HepG2 (cell line): ENCODE results near the gene PAPOLA. TPM values are rescaled to one million over a fixed set of nuclear protein-coding genes. Genes with fewer than 3 reads are reported as not detected.

Source experiments
- BATF2 ChIP-seq: sonication (generic); formaldehyde crosslinking; IDR thresholded peaks from 2 replicates; pipeline ENCODE4 v1.8.0; 2022; ENCODE audit warnings: mild to moderate bottlenecking, missing genetic modification reagents, moderate library complexity
- HIC2 ChIP-seq: sonication (generic); formaldehyde crosslinking; IDR thresholded peaks from 2 replicates; pipeline ENCODE4 v1.9.0; 2022; ENCODE audit warnings: low read depth, missing genetic modification reagents
- HMGXB4 ChIP-seq, 2 experiments: sonication (generic) in 1 of 2; formaldehyde crosslinking in 1 of 2; IDR thresholded peaks; 2 replicates each; pipeline versions ENCODE4 v1.4.0 to v1.6.1; 2018 to 2020; ENCODE audit warnings: missing genetic modification reagents in 2 of 2, borderline replicate concordance in 1 of 2, low read depth in 1 of 2, mild to moderate bottlenecking in 1 of 2, missing biosample characterization in 1 of 2
- KDM3A ChIP-seq: IDR thresholded peaks from 2 replicates; pipeline ENCODE4 v1.6.1; 2018; ENCODE audit warnings: low read depth, missing compliant biosample characterization
- SAFB2 ChIP-seq: sonication (generic); formaldehyde crosslinking; IDR thresholded peaks from 2 replicates; pipeline ENCODE4 v1.5.1; 2020; ENCODE audit warnings: missing genetic modification reagents, low read depth, mild to moderate bottlenecking, borderline replicate concordance
- TGIF2 ChIP-seq: IDR thresholded peaks from 2 replicates; pipeline ENCODE4 v1.6.1; 2016; ENCODE audit warnings: control low read depth, missing compliant biosample characterization
- TMF1 ChIP-seq: sonication (generic); formaldehyde crosslinking; IDR thresholded peaks from 2 replicates; pipeline ENCODE4 v1.8.1; 2022; ENCODE audit warnings: low read depth, missing genetic modification reagents
- ZBTB8A ChIP-seq: sonication (generic); formaldehyde crosslinking; IDR thresholded peaks from 2 replicates; pipeline ENCODE4 v1.4.0; 2020; ENCODE audit warnings: mild to moderate bottlenecking, low read depth, missing genetic modification reagents, borderline replicate concordance
- ZNF510 ChIP-seq: sonication (generic); formaldehyde crosslinking; IDR thresholded peaks from 2 replicates; pipeline ENCODE4 v1.4.0; 2020; ENCODE audit warnings: low read depth, mild to moderate bottlenecking, missing genetic modification reagents
- ZNF646 ChIP-seq: sonication (generic); formaldehyde crosslinking; IDR thresholded peaks from 2 replicates; pipeline ENCODE4 v1.9.0; 2021; ENCODE audit warnings: mild to moderate bottlenecking, missing genetic modification reagents
- ZNF841 ChIP-seq: sonication (generic); formaldehyde crosslinking; IDR thresholded peaks from 2 replicates; pipeline ENCODE4 v1.8.1; 2023; ENCODE audit warnings: missing genetic modification reagents, borderline replicate concordance
- polyA plus RNA-seq, 8 experiments: library from polyadenylated mRNA; depleted of rRNA in 3 of 8; stranded (reverse) in 7 of 8; unstranded in 1 of 8; fragments of >200 nt; fragmentation: Illumina TruSeq in 4 of 8; extraction: Trizol in 4 of 8; gene quantifications; 2 replicates each; pipeline versions ENCODE4 v1.2.1 to v1.2.3, GENCODE V29; 2011 to 2016; ENCODE audit warnings: low read depth in 4 of 8, missing spikeins in 1 of 8, mixed read lengths in 1 of 8; ENCODE audit not compliant: insufficient read depth in 1 of 8
- total RNA-seq, 5 experiments: library from RNA; depleted of rRNA; stranded (reverse); fragments of >200 nt; fragmentation: Illumina TruSeq; extraction: Trizol; gene quantifications; 2 replicates each; pipeline ENCODE4 v1.2.3, GENCODE V29; 2016; ENCODE audit warnings: low read depth in 1 of 5

The PAPOLA gene
- total and polyA plus RNA-seq, 2 of the 13 experiments (the other 11 are each of a cell fraction or from before 2014, with no cell fraction given): 103 to 151 TPM

- TF ChIP-seq ZNF510 (CRISPR knock-in tag) (no peak), SAFB2 (CRISPR knock-in tag) (no peak), ZBTB8A (no peak), ZNF646 (CRISPR knock-in tag) (no peak), ZNF841 (CRISPR knock-in tag) (no peak), TGIF2 (CRISPR knock-in tag) (no peak), KDM3A (no peak), BATF2 (CRISPR knock-in tag) (no peak), HMGXB4 (CRISPR knock-in tag; IDR thresholded peaks at IDR 0.05; ENCODE audit: borderline replicate concordance in 1 of 2, low read depth in 1 of 2) (no peak), TMF1 (CRISPR knock-in tag) (no peak), HIC2 (CRISPR knock-in tag) (no peak)
These were observed 40.0 kb upstream of the PAPOLA start (continued) for GRCh38 chr14:96461950-96462798.
